GM12878 (cell line): Measurements from ENCODE around the gene FAM9B. TPM values are rescaled to one million over a fixed set of nuclear protein-coding genes. Genes with fewer than 3 reads are reported as not detected.

ENCODE experiments used
- BMI1 ChIP-seq: fragments of 450-650 bp; IDR thresholded peaks from 2 replicates; pipeline ENCODE4 v1.6.1; 2016; ENCODE audit warnings: mild to moderate bottlenecking, moderate library complexity, borderline replicate concordance
- E2F8 ChIP-seq: fragments of 450-650 bp; IDR thresholded peaks from 2 replicates; pipeline ENCODE4 v1.6.1; 2018; ENCODE audit warnings: mild to moderate bottlenecking, low read depth, moderate library complexity; ENCODE audit not compliant: partially characterized antibody
- KDM1A ChIP-seq: fragments of 200-600 bp; sonication (generic); IDR thresholded peaks from 2 replicates; pipeline ENCODE4 v1.6.1; 2016; ENCODE audit warnings: borderline replicate concordance
- SUZ12 ChIP-seq: fragments of 200-600 bp; sonication (generic); IDR thresholded peaks from one replicate; pipeline ENCODE4 v1.6.1; 2018; ENCODE audit warnings: antibody characterized with exemption, mild to moderate bottlenecking; ENCODE audit not compliant: unreplicated experiment
- ZBTB11 ChIP-seq: fragments of 450-650 bp; formaldehyde crosslinking; IDR thresholded peaks from 2 replicates; pipeline ENCODE4 v1.5.0; 2022; ENCODE audit warnings: mild to moderate bottlenecking, missing genetic modification characterization
- polyA plus RNA-seq, 11 experiments: library from polyadenylated mRNA; depleted of rRNA in 4 of 11; unstranded in 6 of 11; stranded (reverse) in 5 of 11; fragments of >200 nt; fragmentation: Nextera tagmentation in 4 of 11; fragmentation: Illumina TruSeq in 1 of 11; extraction: Ambion mirVana in 4 of 11; extraction: Trizol in 1 of 11; gene quantifications; 1 replicate in 1 of 11; 2 replicates in 10 of 11; pipeline versions ENCODE4 v1.2.1 to v1.2.3, GENCODE V29; 2011 to 2016; ENCODE audit warnings: inconsistent platforms in 2 of 11, missing spikeins in 2 of 11, low read depth in 1 of 11
- total RNA-seq, 4 experiments: library from RNA; depleted of rRNA in 3 of 4; stranded (reverse); fragments of >200 nt in 3 of 4; fragmentation: Illumina TruSeq in 1 of 4; extraction: Trizol in 1 of 4; gene quantifications; 2 replicates each; pipeline versions ENCODE4 v1.2.1 to v1.2.3, GENCODE V29; 2013 to 2021
- TF ChIP-seq, protein P1 (sequence below): fragments of 450-650 bp; conservative IDR thresholded peaks from 2 replicates; pipeline ENCODE4 v1.6.1; 2017; ENCODE audit warnings: mild to moderate bottlenecking, moderate library complexity

The FAM9B gene
- total and polyA plus RNA-seq, 10 of the 15 experiments (the other 5 are each of a cell fraction or from before 2014, with no cell fraction given) = not detected

- TF ChIP-seq, protein P1, sequence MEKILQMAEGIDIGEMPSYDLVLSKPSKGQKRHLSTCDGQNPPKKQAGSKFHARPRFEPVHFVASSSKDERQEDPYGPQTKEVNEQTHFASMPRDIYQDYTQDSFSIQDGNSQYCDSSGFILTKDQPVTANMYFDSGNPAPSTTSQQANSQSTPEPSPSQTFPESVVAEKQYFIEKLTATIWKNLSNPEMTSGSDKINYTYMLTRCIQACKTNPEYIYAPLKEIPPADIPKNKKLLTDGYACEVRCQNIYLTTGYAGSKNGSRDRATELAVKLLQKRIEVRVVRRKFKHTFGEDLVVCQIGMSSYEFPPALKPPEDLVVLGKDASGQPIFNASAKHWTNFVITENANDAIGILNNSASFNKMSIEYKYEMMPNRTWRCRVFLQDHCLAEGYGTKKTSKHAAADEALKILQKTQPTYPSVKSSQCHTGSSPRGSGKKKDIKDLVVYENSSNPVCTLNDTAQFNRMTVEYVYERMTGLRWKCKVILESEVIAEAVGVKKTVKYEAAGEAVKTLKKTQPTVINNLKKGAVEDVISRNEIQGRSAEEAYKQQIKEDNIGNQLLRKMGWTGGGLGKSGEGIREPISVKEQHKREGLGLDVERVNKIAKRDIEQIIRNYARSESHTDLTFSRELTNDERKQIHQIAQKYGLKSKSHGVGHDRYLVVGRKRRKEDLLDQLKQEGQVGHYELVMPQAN = no peak
- TF ChIP-seq ZBTB11 (CRISPR knock-in tag) = no peak
- no peak for TF ChIP-seq BMI1
- no peak for TF ChIP-seq KDM1A
- TF ChIP-seq SUZ12 = no peak
- TF ChIP-seq E2F8 = no peak
Measured at GRCh38 chrX:9072281-9072680, 38.4 kb upstream of the FAM9B start (continued).
